Naive thymus-derived CD4-positive, alpha-beta T cell (primary cell): Measurements from ENCODE around the gene EXOC3. TPM values are rescaled to one million over a fixed set of nuclear protein-coding genes. Genes with fewer than 3 reads are reported as not detected.

Source experiments
- ATAC-seq: fragments of 150-1000 bp; cut with Tn5 transposase; 2 replicates; pipeline ENCODE4 v1.10.0; 2021; ENCODE audit warnings: mild to moderate bottlenecking, moderate library complexity
- CTCF ChIA-PET: fragments of 350-600 bp; sonication (Branson Sonifier 250); formaldehyde crosslinking; loops from one replicate; lab custom pipeline; 2021; ENCODE audit warnings: antibody characterized with exemption; lab: Charles Lee
- POLR2A ChIA-PET: fragments of 350-600 bp; sonication (Branson Sonifier 250); formaldehyde crosslinking; loops from one replicate; lab custom pipeline; 2021; ENCODE audit warnings: antibody characterized with exemption, inconsistent platforms; lab: Charles Lee
- DNase-seq, 9 donors: peaks; one replicate each; pipeline versions ENCODE4 v3.0.0 to v3.0.0-alpha.2; 2020 to 2022; ENCODE audit warnings: mixed read lengths in 1 of 9
- H3K27ac ChIP-seq: one replicate; pipeline ENCODE4 v1.7.0; 2013; ENCODE audit warnings: mild to moderate bottlenecking, low read depth, low read length, moderate library complexity
- H3K27me3 ChIP-seq, 2 donors: one replicate each; pipeline ENCODE4 v1.7.0; 2013; ENCODE audit warnings: low read length in 2 of 2, mild to moderate bottlenecking in 2 of 2, moderate library complexity in 2 of 2; ENCODE audit not compliant: control insufficient read depth in 2 of 2, insufficient read depth in 2 of 2
- H3K36me3 ChIP-seq, 3 experiments: 1 replicate in 2 of 3; 2 replicates in 1 of 3; pipeline ENCODE4 v1.7.0; 2013; ENCODE audit warnings: low read length in 3 of 3, mild to moderate bottlenecking in 3 of 3, moderate library complexity in 1 of 3; ENCODE audit not compliant: insufficient read depth in 3 of 3, control insufficient read depth in 2 of 3
- H3K4me1 ChIP-seq, 2 donors: one replicate each; pipeline ENCODE4 v1.7.0; 2013; ENCODE audit warnings: low read length in 2 of 2, mild to moderate bottlenecking in 2 of 2, moderate library complexity in 1 of 2; ENCODE audit not compliant: control insufficient read depth in 2 of 2, insufficient read depth in 2 of 2
- H3K4me3 ChIP-seq: 2 replicates; pipeline ENCODE4 v1.7.0; 2013; ENCODE audit warnings: mild to moderate bottlenecking, low read length
- H3K9me3 ChIP-seq, 3 experiments: 1 replicate in 2 of 3; 2 replicates in 1 of 3; pipeline ENCODE4 v1.7.0; 2013; ENCODE audit warnings: low read length in 3 of 3; ENCODE audit not compliant: control insufficient read depth in 2 of 3
- H3K27ac Mint-ChIP-seq, 9 donors: one replicate each; pipeline ENCODE4 v1.8.0; 2020 to 2022; ENCODE audit warnings: mixed read lengths in 9 of 9, mild to moderate bottlenecking in 8 of 9, moderate library complexity in 5 of 9, inconsistent platforms in 2 of 9
- H3K27me3 Mint-ChIP-seq, 5 donors: one replicate each; pipeline ENCODE4 v1.8.0; 2021 to 2022; ENCODE audit warnings: mixed read lengths in 5 of 5, mild to moderate bottlenecking in 1 of 5
- H3K36me3 Mint-ChIP-seq, 5 donors: one replicate each; pipeline ENCODE4 v1.8.0; 2020 to 2022; ENCODE audit warnings: mixed read lengths in 5 of 5, mild to moderate bottlenecking in 3 of 5, inconsistent platforms in 1 of 5
- H3K4me1 Mint-ChIP-seq, 7 donors: one replicate each; pipeline ENCODE4 v1.8.0; 2020 to 2022; ENCODE audit warnings: mixed read lengths in 7 of 7, mild to moderate bottlenecking in 3 of 7, inconsistent platforms in 1 of 7
- H3K4me3 Mint-ChIP-seq, 10 donors: one replicate each; pipeline ENCODE4 v1.8.0; 2020 to 2022; ENCODE audit warnings: mild to moderate bottlenecking in 10 of 10, mixed read lengths in 10 of 10, moderate library complexity in 6 of 10, inconsistent platforms in 2 of 10
- H3K9me3 Mint-ChIP-seq, 11 donors: one replicate each; pipeline ENCODE4 v1.8.0; 2020 to 2022; ENCODE audit warnings: mixed read lengths in 11 of 11, mild to moderate bottlenecking in 4 of 11, inconsistent platforms in 1 of 11, moderate library complexity in 1 of 11
- intact Hi-C, 2 donors: fragments of 100-400 bp; cut with micrococcal nuclease; formaldehyde crosslinking; loops; one replicate each; pipeline ENCODE4 v1.15.1; 2023
- polyA plus RNA-seq, 2 donors: library from polyadenylated mRNA; unstranded; fragments of 300-500 nt; fragmentation: Illumina TruSeq; gene quantifications; one replicate each; pipeline ENCODE4 v1.2.3, GENCODE V29; 2021
- total RNA-seq, 6 experiments: library from RNA in 5 of 6; stranded (reverse) in 5 of 6; gene quantifications; 1 replicate in 5 of 6; 2 replicates in 1 of 6; pipeline ENCODE4 v1.2.3 and lab custom pipeline; 2021 to 2026

Gene EXOC3
- total and polyA plus RNA-seq, 7 experiments from 2014 or later, result 44.3 to 105 (median 89.3) TPM

DNA sequence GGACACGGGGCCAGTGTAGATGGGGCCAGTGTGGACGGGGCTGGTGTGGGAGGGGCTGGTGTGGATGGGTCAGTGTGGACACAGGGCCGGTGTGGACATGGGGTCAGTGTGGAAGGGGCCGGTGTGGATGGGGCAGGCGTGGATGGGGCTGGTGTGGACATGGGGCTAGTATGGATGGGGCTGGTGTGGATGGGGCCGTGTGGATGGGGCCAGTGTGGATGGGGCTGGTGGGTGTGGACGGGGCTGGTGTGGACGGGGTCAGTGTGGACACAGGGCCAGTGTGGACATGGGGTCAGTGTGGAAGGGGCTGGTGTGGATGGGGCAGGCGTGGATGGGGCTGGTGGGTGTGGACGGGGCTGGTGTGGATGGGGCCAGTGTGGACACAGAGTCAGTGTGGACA is 57.5 kb downstream of the EXOC3 start:
- peak; percentile 37 for ATAC-seq
- ChIA-PET POLR2A (no interaction called here), CTCF (no interaction called here)
- no peak for DNase-seq
- Mint-ChIP-seq H3K27me3 (peaks cover 0 to 29% (median 3%) of the 10 kb centered on the region in 5 donors), H3K36me3 (no peaks in the 10 kb centered on the region), H3K9me3 (no peaks in the 10 kb centered on the region), H3K4me1 (peaks cover 0 to 6% (median 0%) of the 10 kb centered on the region in 7 donors), H3K27ac (no peak overlapping the region), H3K4me3 (no peak overlapping the region)
- Histone ChIP-seq H3K36me3 (no peaks in the 10 kb centered on the region), H3K27me3 (no peaks in the 10 kb centered on the region), H3K27ac (no peak overlapping the region), H3K4me1 (no peaks in the 10 kb centered on the region), H3K9me3 (no peaks in the 10 kb centered on the region), H3K4me3 (no peak overlapping the region)
- intact Hi-C loops, result no loop called here

DNA sequence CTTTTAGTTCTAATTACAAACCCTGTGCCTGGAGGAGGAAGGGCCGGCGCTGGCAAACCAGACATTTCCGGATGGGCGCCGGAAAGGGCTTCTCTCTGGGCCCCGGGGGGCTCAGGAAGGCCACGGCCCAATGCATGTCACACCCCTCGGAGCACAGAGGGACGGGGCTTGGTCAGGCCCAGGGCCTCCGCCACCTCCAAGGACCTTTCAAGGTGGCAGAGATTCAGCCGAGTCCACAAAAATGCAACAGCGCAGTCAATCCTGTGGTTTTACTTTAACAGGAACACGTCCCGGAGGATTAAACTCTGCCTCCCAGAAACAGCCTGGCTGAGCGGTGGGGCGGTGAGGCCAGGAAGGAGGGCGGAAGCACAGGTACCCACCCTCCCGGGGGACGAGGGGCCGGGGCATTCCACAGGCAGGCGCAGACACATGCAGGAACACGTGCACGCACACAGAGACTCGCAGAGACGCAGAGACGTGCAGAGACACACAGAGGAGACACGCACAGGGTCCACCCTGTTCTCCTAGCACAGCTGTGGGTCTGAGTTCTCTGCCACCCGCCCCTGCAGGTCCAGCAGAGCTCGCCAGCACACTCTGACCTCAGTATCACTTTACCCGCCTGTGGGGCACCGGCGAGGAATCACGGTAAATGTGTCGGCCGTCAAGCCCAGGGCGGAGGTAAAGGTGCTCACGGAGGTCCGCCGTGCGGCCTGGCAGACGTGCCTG is 58.3 kb downstream of the EXOC3 start:
- H3K9me3 ChIP-seq, result no peaks in the 10 kb centered on the region
- Mint-ChIP-seq H3K9me3 (no peaks in the 10 kb centered on the region), H3K4me3 (peak overlapping the region in 3 of 10 donors; percentile 14 to 52 (median 39)), H3K4me1 (peaks cover 0 to 6% (median 0%) of the 10 kb centered on the region in 7 donors), H3K27me3 (peaks cover 0 to 29% (median 3%) of the 10 kb centered on the region in 5 donors), H3K36me3 (no peaks in the 10 kb centered on the region), H3K27ac (no peak overlapping the region)
- no peaks in the 10 kb centered on the region for H3K4me1 ChIP-seq
- no peak overlapping the region for H3K27ac ChIP-seq
- H3K36me3 ChIP-seq, result no peaks in the 10 kb centered on the region
- H3K4me3 ChIP-seq, result no peak overlapping the region
- intact Hi-C loops, result no loop called here
- CTCF ChIA-PET, result no interaction called here
- DNase-seq, result no peak
- H3K27me3 ChIP-seq, result no peaks in the 10 kb centered on the region
- no peak for ATAC-seq
- POLR2A ChIA-PET, result no interaction called here

DNA sequence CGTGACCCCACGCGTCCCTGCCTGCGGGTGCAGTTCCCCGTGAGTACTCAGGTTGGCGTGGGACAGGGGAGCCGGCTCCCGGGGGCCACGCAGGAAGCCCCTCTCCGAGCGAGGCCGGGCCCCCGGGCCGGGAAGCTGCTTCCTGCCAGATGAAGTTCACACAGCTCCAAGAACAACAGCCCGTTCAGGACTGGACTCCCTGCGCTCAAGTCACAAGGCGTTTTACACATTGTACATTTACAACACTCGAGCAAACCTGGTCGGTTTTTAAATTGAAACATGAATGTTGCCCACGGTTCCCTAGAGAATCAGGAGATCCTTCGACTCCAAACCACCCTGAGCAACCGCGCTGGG is 58.8 kb downstream of the EXOC3 start:
- no peaks in the 10 kb centered on the region for H3K27me3 ChIP-seq
- Mint-ChIP-seq H3K27ac (no peak overlapping the region), H3K9me3 (no peaks in the 10 kb centered on the region), H3K4me1 (peaks cover 0 to 6% (median 0%) of the 10 kb centered on the region in 7 donors), H3K27me3 (peaks cover 0 to 29% (median 3%) of the 10 kb centered on the region in 5 donors), H3K4me3 (peak overlapping the region in 5 of 10 donors; percentile 27 to 62 (median 38)), H3K36me3 (no peaks in the 10 kb centered on the region)
- H3K9me3 ChIP-seq, result no peaks in the 10 kb centered on the region
- no peaks in the 10 kb centered on the region for H3K36me3 ChIP-seq
- POLR2A ChIA-PET, result no interaction called here
- no peak overlapping the region for H3K27ac ChIP-seq
- CTCF ChIA-PET, result no interaction called here
- no peak overlapping the region for H3K4me3 ChIP-seq
- H3K4me1 ChIP-seq, result no peaks in the 10 kb centered on the region
- ATAC-seq, result no peak
- no peak for DNase-seq
- intact Hi-C loops, result no loop called here

DNA sequence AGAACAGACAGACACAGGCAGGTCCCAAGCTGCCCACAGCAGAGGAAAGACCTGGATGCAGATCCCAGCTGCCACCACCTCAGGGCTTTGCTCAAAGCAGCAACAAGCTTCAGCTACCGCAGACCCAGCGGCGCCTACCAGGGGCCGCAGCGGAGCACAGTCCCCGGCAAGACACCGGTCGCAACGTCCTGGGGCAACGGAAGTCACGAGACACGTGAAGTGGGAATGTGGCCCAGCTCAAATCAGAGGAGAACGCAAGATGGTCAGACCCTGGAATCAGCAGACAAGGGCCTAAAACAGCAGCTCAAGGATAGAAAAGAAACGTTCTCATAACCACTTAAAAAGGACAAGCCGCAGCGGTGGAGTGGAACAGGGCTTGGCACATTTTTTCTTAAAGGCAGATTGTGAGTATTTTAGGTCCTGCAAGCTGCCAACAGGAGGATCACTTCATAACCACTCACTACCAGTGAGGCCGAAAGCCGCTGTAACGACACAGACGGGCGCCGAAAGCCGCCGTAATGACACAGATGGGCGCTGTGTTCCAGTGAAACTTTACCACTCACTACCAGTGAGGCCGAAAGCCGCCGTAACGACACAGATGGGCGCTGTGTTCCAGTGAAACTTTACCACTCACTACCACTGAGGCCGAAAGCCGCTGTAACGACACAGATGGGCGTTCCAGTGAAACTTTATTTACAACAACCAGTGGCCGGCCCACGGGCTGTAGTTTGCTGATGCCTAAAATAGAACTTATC is 59.5 kb downstream of the EXOC3 start:
- Mint-ChIP-seq H3K9me3 (no peaks in the 10 kb centered on the region), H3K36me3 (no peaks in the 10 kb centered on the region), H3K4me1 (peaks cover 0 to 6% (median 0%) of the 10 kb centered on the region in 7 donors), H3K27ac (no peak overlapping the region), H3K4me3 (peak overlapping the region in 7 of 10 donors; percentile 27 to 62 (median 38)), H3K27me3 (peaks cover 0 to 29% (median 3%) of the 10 kb centered on the region in 5 donors)
- Histone ChIP-seq H3K36me3 (no peaks in the 10 kb centered on the region), H3K4me1 (no peaks in the 10 kb centered on the region), H3K27me3 (no peaks in the 10 kb centered on the region), H3K9me3 (no peaks in the 10 kb centered on the region), H3K4me3 (no peak overlapping the region), H3K27ac (no peak overlapping the region)
- DNase-seq (no peak), ATAC-seq (no peak)
- POLR2A ChIA-PET, result no interaction called here
- CTCF ChIA-PET, result no interaction called here
- intact Hi-C loops, result no loop called here

DNA sequence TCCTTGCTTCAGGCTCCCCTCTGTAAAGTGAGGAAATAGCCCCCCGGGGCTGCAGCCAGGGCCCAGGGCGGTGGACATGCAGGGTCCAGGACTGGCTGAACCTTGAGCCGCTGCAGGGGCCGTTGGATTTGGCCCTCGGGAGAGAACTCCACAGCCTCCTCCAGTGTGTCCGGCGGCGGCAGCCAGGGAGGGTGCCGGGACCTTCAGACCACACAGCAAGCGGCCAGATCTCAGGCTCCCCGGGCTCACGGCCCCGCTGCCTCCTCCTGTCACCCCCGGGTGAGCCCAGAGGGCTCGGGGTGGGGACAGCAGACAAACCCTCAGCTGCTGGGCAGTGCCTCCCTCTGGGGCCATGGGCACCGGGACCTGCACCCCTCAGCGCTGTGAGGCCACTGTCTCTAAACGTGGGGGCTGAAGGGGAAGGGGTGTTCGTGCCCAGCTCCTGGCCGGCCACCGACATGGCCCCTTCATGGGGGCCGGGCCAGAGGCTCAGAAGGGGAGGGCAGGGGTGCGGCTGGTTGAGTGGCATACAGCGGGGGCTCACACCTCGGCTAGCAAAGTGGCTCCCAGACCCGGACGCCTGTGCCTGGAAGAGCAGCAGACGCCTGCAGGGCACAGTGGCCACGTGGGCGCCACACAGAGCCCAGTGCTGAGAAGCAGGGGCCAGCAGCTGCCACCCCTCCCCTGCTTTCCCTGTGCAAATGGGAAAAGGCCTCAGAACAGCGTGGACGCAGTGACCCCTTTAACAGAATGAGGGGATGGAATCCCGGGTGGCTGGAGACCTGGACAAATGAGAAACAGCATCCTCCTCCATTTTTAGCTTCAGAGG is 61.6 kb downstream of the EXOC3 start:
- Mint-ChIP-seq H3K9me3 (no peaks in the 10 kb centered on the region), H3K4me1 (peaks cover 0 to 6% (median 0%) of the 10 kb centered on the region in 7 donors), H3K36me3 (no peaks in the 10 kb centered on the region), H3K27ac (no peak overlapping the region), H3K27me3 (peaks cover 0 to 16% (median 3%) of the 10 kb centered on the region in 5 donors), H3K4me3 (no peak overlapping the region)
- no peaks in the 10 kb centered on the region for H3K4me1 ChIP-seq
- H3K27me3 ChIP-seq, result no peaks in the 10 kb centered on the region
- H3K9me3 ChIP-seq, result no peaks in the 10 kb centered on the region
- ATAC-seq (no peak), DNase-seq (no peak)
- no peaks in the 10 kb centered on the region for H3K36me3 ChIP-seq
- ChIA-PET POLR2A (no interaction called here), CTCF (no interaction called here)
- intact Hi-C loops, result no loop called here
- no peak overlapping the region for H3K27ac ChIP-seq
- H3K4me3 ChIP-seq, result no peak overlapping the region

DNA sequence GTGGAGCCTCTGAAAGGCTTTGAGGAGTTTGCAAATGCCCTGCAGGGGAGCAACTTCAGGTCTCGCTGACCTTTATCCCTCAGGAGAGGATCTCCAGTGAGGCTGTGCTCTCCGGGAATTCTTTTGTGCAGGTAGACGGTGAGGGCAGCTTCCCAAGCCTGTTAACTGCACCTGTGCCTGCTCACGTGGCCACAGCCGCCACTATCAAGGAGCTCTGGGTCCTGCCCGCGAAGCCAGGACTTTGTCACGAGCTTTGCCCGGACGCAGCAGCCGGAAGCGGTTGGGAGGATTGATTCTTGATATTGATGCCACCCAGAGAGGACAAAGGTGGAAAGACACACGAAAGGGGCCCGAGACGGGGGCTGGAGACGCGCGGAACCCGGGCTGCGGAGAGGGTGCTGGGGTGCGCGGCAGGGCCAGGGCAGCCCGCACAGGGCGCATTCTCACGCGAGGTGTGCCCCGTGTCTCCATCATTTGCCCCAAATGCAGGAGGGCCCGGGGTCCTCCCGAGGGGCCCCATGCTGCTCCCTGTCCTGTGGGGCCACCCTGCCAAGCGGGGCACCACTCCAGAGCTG is 63.1 kb downstream of the EXOC3 start:
- H3K27ac ChIP-seq, result no peak overlapping the region
- Mint-ChIP-seq H3K27me3 (peaks cover 0 to 8% (median 0%) of the 10 kb centered on the region in 5 donors), H3K27ac (no peak overlapping the region), H3K9me3 (no peaks in the 10 kb centered on the region), H3K4me1 (peaks cover 0 to 6% (median 0%) of the 10 kb centered on the region in 7 donors), H3K36me3 (no peaks in the 10 kb centered on the region), H3K4me3 (no peak overlapping the region)
- H3K27me3 ChIP-seq, result no peaks in the 10 kb centered on the region
- ChIA-PET POLR2A (no interaction called here), CTCF (no interaction called here)
- H3K4me1 ChIP-seq, result no peaks in the 10 kb centered on the region
- no peak for DNase-seq
- intact Hi-C loops, result no loop called here
- H3K4me3 ChIP-seq, result no peak overlapping the region
- no peaks in the 10 kb centered on the region for H3K36me3 ChIP-seq
- ATAC-seq, result no peak
- H3K9me3 ChIP-seq, result no peaks in the 10 kb centered on the region
